GM08714 (cell line): ENCODE results near the gene RAP1A.

Source experiments
- H3K4me3 ChIP-seq: fragments of 200-500 bp; sonication (Bioruptor generic); 2 replicates; pipeline ENCODE4 v1.5.1; 2014; ENCODE audit warnings: mild to moderate bottlenecking, low read length, inconsistent platforms
- ZNF274 ChIP-seq: IDR thresholded peaks from 2 replicates; pipeline ENCODE4 v1.6.1; 2012; ENCODE audit warnings: mild to moderate bottlenecking, low read depth, low read length

RAP1A gene

DNA sequence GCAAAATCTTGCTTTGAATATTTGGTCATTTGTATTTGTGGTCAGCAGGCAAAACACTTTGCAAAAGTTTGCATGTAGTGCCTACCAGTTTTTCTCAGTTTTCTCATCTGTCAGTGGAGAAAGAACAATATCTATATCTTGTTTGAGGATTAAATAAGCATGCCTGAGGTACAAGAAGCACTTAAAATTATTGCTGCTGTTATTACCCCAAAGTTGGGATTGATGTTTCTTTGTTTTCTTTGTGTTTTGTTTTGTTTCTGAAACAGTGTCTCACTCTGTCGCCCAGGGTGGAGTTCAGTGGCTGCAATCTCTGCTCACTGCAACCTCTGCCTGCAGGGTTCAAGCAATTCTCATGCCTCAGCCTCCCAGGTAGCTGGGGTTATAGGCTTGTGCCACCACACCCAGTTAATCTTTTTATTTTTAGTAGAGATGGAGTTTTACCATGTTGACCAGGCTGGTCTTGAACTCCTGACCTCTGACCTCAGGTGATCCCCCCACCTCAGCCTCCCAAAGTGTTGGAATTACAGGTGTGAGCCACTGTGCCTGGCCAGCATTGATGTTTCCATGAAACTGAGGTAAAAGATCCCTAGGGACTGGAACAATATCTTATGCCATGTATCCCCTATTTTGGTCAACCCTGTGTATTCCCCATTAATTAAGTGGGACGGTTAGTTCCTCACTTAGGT is 15.9 kb downstream of the RAP1A start:
- no peak overlapping the region for H3K4me3 ChIP-seq
- TF ChIP-seq ZNF274, result no peak

GRCh38 chr1:111638320-111638719 is 18.7 kb downstream of the RAP1A start:
- no peak overlapping the region for H3K4me3 ChIP-seq
- TF ChIP-seq ZNF274, result no peak

DNA sequence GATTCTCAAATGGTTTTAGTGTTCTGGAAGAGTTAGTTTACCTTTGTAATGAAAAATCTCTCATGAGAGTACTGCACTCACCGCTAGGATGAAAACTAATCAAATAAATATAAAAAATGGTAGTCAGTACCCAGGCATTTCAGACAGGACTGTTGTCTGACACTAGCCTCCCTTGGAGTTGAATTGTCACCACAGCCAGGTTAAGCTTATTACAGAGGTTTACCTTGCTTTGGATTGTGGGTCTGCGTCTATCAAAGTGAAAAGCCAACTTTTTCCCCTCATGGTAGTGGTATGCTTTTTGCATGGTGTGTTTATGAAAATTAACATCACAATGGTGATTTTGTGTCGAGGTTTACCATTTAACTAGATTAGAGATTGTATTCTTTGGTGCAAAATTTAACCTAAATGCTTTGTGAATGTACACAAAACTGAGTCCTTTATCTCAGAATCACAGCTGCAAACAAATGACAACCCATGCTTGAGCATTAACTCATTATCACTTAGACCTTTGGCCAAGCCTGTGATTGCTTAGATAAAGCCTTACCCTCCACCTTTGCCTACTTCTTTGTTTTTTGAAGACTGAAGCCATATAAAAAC is 20.1 kb downstream of the RAP1A start:
- no peak for TF ChIP-seq ZNF274
- no peak overlapping the region for H3K4me3 ChIP-seq

DNA sequence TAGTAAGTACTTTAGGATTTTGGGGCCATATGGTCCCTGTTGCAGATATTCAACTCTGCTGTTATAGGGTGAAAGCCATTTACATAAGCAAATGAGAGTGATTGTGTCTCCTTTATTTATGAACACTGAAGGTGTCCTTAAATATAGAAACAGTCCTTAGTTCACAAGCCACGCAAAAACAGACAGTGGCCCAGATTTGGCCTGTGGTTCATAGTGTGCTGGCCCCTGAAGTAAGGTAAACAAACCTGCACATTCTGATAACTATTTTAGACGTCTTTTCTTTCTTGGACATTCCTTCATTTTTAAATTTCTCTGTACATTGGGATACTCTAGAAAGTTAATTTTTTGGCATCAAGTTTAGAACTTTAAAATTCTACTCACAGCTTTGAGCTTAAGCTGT is 23.5 kb downstream of the RAP1A start:
- no peak overlapping the region for H3K4me3 ChIP-seq
- TF ChIP-seq ZNF274, result no peak

- no peak for TF ChIP-seq ZNF274
- no peak overlapping the region for H3K4me3 ChIP-seq
Measured at GRCh38 chr1:111643696-111644095, 24.1 kb downstream of the RAP1A start.

- no peak for TF ChIP-seq ZNF274
- H3K4me3 ChIP-seq, result no peak overlapping the region
Measured at GRCh38 chr1:111644506-111644905, 24.9 kb downstream of the RAP1A start.

DNA sequence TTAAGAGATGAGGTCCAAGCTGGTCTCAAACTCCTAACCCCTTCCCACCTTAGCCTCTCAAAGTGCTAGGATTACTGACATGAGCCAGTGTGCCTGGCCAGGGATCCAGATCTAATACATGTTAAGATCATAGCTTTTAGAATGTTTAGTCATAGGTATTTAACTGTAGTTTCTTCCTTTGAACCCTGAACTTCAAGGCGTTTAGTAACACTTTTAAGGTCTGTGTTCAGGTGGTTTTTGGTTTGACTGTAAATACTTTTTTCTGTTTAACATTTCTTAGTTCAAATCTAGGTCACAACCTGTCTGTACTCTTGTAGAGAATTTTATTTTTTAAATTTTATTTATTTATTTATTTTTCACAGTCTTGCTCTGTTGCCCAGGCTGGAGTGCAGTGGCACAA is 28.1 kb downstream of the RAP1A start:
- no peak overlapping the region for H3K4me3 ChIP-seq
- TF ChIP-seq ZNF274, result no peak

GRCh38 chr1:111648806-111649205 is 29.2 kb downstream of the RAP1A start:
- no peak overlapping the region for H3K4me3 ChIP-seq
- no peak for TF ChIP-seq ZNF274

- no peak overlapping the region for H3K4me3 ChIP-seq
- TF ChIP-seq ZNF274, result no peak
Measured at GRCh38 chr1:111649227-111649626, 29.6 kb downstream of the RAP1A start.

- no peak overlapping the region for H3K4me3 ChIP-seq
- TF ChIP-seq ZNF274, result no peak
Measured at GRCh38 chr1:111649648-111650047, 30.1 kb downstream of the RAP1A start.

- TF ChIP-seq ZNF274, result no peak
- H3K4me3 ChIP-seq, result no peak overlapping the region
Measured at GRCh38 chr1:111653709-111654108, 34.1 kb downstream of the RAP1A start.

DNA sequence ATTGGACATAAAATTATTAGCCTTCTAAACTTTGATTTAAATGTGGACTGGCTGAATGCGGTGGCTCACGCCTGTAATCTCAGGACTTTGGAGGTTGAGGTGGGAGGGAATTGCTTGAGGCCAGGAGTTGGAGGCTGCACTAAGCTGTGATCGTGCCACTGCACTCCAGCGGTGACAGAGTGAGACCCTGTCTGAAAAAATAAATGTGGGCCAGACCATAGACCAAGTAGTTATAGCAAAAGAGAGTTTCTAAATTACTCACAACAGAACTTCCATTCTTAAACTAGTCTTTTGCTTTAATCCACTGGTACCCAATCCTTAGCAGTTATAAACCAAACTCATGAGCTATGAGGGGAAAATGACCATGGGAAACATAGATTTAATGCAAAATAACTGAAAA is 35.2 kb downstream of the RAP1A start:
- no peak for TF ChIP-seq ZNF274
- H3K4me3 ChIP-seq, result no peak overlapping the region

- no peak for TF ChIP-seq ZNF274
- no peak overlapping the region for H3K4me3 ChIP-seq
Measured at GRCh38 chr1:111656086-111657017, 36.8 kb downstream of the RAP1A start.

DNA sequence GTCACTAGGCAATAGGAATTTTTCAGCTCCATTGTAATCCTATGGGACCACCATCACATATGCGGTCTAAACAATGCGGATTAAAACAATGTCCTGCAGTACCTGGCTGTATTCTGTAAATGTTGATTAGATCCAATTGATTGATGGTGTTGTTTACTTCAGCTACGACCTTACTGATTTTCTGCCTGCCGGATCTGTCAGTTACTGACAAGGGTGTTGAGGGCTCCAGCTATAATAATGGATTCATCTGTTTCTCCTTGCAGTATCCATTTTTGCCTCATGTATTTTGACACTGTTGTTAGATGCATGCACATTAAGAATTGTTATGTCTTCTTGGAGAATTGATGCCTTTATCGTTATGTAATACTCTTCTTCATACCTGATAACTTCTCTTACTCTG is 39.0 kb downstream of the RAP1A start:
- TF ChIP-seq ZNF274, result no peak
- no peak overlapping the region for H3K4me3 ChIP-seq
